Upper lobe of left lung (tissue), 4 donors: ENCODE data around the gene FAM3D.

Experiments
- CTCF ChIP-seq, 6 experiments: fragments of 450-650 bp in 4 of 6; fragments of 200-600 bp in 2 of 6; sonication (generic) in 2 of 6; IDR thresholded peaks; one replicate each; pipeline ENCODE4 v1.5.1; 2016 to 2019; ENCODE audit warnings: antibody characterized with exemption in 6 of 6
- EP300 ChIP-seq, 4 donors: sonication (generic); formaldehyde crosslinking; IDR thresholded peaks; one replicate each; pipeline ENCODE4 v1.5.1; 2017; ENCODE audit warnings: antibody characterized with exemption in 4 of 4, control low read depth in 2 of 4
- POLR2A ChIP-seq, 4 donors: fragments of 450-650 bp; IDR thresholded peaks; one replicate each; pipeline ENCODE4 v1.5.1; 2016 to 2017; ENCODE audit warnings: antibody characterized with exemption in 4 of 4, mild to moderate bottlenecking in 2 of 4
- POLR2AphosphoS5 ChIP-seq, 2 donors: sonication (generic); formaldehyde crosslinking; IDR thresholded peaks; one replicate each; pipeline ENCODE4 v1.5.1; 2017; ENCODE audit warnings: antibody characterized with exemption in 2 of 2

GRCh38 chr3:58630710-58631092 is 35.9 kb downstream of the FAM3D start:
- TF ChIP-seq CTCF (IDR thresholded peaks at IDR 0.05): no peak
- TF ChIP-seq EP300 (IDR thresholded peaks at IDR 0.05): no peak
- TF ChIP-seq POLR2A (IDR thresholded peaks at IDR 0.05): no peak
- TF ChIP-seq POLR2AphosphoS5 (IDR thresholded peaks at IDR 0.05): no peak
